ENCODE results near the gene PEF1.

DNA sequence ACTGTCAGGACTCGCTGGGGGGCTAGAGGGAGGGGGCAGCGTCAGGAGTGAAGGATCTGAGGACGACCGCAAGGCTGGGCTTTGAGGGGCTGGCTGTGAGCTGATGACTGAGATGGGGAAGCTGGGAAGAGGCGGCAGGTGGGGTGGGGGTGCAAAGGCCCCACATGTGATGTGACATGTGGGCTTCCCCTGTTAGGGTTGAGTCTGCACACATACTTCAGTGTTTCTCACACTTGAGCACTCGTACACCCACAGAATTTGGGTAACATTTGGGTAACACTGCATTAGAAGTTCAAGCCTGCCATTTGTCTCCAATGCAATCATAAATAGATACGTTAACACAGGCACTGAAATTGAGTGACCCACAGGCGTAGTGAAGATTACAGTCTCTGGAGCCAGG lies 42.9 kb upstream of the PEF1 start:
- TF ChIP-seq POLR2A (IDR thresholded peaks at IDR 0.05) (no peak), CTCF (IDR thresholded peaks at IDR 0.05) (no peak)
